Endothelial cell of umbilical vein (primary cell): ENCODE measurements around the gene MCRIP2. TPM values are rescaled to one million over a fixed set of nuclear protein-coding genes. Genes with fewer than 3 reads are reported as not detected.

ENCODE experiments used
- BruUV-seq: library from RNA; stranded (reverse); fragments of 400-500 nt; replicated peaks from 2 replicates; lab custom pipeline; 2021; lab: Mats Ljungman, UMichigan
- CTCF ChIA-PET: fragments of 300-600, 350-600 bp; sonication (Branson Sonifier 250); formaldehyde crosslinking; loops from one replicate; lab custom pipeline; 2021; ENCODE audit warnings: antibody characterized with exemption, inconsistent platforms; lab: Charles Lee
- POLR2A ChIA-PET: fragments of 300-600, 350-600 bp; sonication (Branson Sonifier 250); formaldehyde crosslinking; loops from one replicate; lab custom pipeline; 2021; ENCODE audit warnings: antibody characterized with exemption, inconsistent platforms; lab: Charles Lee
- DNase-seq: peaks from one replicate; pipeline ENCODE4 v3.0.0-alpha.2; 2011; ENCODE audit warnings: low read depth, low spot score
- FAIRE-seq: peaks from 2 replicates; lab custom pipeline; 2011; peaks lifted over from hg19 to GRCh38; lab: Jason Lieb, UNC
- H2AFZ ChIP-seq: 2 replicates; pipeline ENCODE4 v1.6.0; 2012; ENCODE audit warnings: low read depth, low read length, control low read depth, inconsistent platforms
- H3K27ac ChIP-seq: 2 replicates; pipeline ENCODE4 v1.5.1; 2011; ENCODE audit warnings: low read depth, mild to moderate bottlenecking, control low read depth, low read length, moderate library complexity; ENCODE audit not compliant: insufficient read depth
- H3K27me3 ChIP-seq, 2 experiments: 2 replicates each; pipeline versions ENCODE4 v1.6.0 to v1.6.1; 2011; ENCODE audit warnings: low read length in 2 of 2, mixed read lengths in 1 of 2; ENCODE audit not compliant: control insufficient read depth in 2 of 2, insufficient read depth in 2 of 2
- H3K36me3 ChIP-seq, 2 experiments: 2 replicates in 1 of 2; 3 replicates in 1 of 2; pipeline ENCODE4 v1.5.1; 2011; ENCODE audit warnings: low read length in 2 of 2, mild to moderate bottlenecking in 1 of 2, moderate library complexity in 1 of 2; ENCODE audit not compliant: control insufficient read depth in 2 of 2, insufficient read depth in 2 of 2; ENCODE audit errors: extremely low read depth in 1 of 2
- H3K4me1 ChIP-seq: 3 replicates; pipeline ENCODE4 v1.5.1; 2011; ENCODE audit warnings: mild to moderate bottlenecking, low read length; ENCODE audit not compliant: control insufficient read depth, insufficient read depth; ENCODE audit errors: extremely low read depth
- H3K4me2 ChIP-seq: 2 replicates; pipeline ENCODE4 v1.6.1; 2011; ENCODE audit warnings: low read length, control low read depth, mixed read lengths; ENCODE audit not compliant: insufficient read depth
- H3K4me3 ChIP-seq, 3 experiments: fragments of 200-600 bp in 1 of 3; sonication (generic), shearing (Covaris generic) in 1 of 3; replicated peaks in 1 of 3; 2 replicates each; pipeline ENCODE4 v1.5.1; 2011 to 2016; ENCODE audit warnings: control low read depth in 3 of 3, low read length in 3 of 3, mild to moderate bottlenecking in 2 of 3, inconsistent platforms in 1 of 3, low read depth in 1 of 3, moderate library complexity in 1 of 3; ENCODE audit not compliant: insufficient read depth in 1 of 3
- H3K79me2 ChIP-seq: 2 replicates; pipeline ENCODE4 v1.6.0; 2012; ENCODE audit warnings: low read length, inconsistent platforms; ENCODE audit not compliant: control insufficient read depth, insufficient read depth
- H3K9ac ChIP-seq: replicated peaks from 2 replicates; pipeline ENCODE3; 2011; ENCODE audit warnings: low read length, control low read depth; ENCODE audit not compliant: insufficient read depth; ENCODE audit errors: extremely low read depth
- H3K9me1 ChIP-seq: replicated peaks from 3 replicates; pipeline ENCODE4 v1.6.0; 2011; ENCODE audit warnings: mild to moderate bottlenecking, low read length; ENCODE audit not compliant: control insufficient read depth, insufficient read depth; ENCODE audit errors: extremely low read depth
- H3K9me3 ChIP-seq: replicated peaks from 2 replicates; pipeline ENCODE4 v1.5.1; 2012; ENCODE audit warnings: low read length, inconsistent platforms; ENCODE audit not compliant: control insufficient read depth, insufficient read depth
- H4K20me1 ChIP-seq: replicated peaks from 2 replicates; pipeline ENCODE3; 2011; ENCODE audit warnings: mild to moderate bottlenecking, low read length; ENCODE audit not compliant: control insufficient read depth, insufficient read depth; ENCODE audit errors: extremely low read depth
- EZH2 ChIP-seq: IDR thresholded peaks from 2 replicates; pipeline ENCODE4 v1.6.1; 2012; ENCODE audit warnings: borderline replicate concordance, low read depth, mild to moderate bottlenecking, moderate library complexity, low read length, inconsistent platforms; ENCODE audit not compliant: severe bottlenecking
- FOS ChIP-seq: IDR thresholded peaks from 2 replicates; pipeline ENCODE4 v1.6.1; 2011; ENCODE audit warnings: mild to moderate bottlenecking, low read length, moderate library complexity, borderline replicate concordance; ENCODE audit not compliant: insufficient read depth
- GATA2 ChIP-seq: IDR thresholded peaks from 2 replicates; pipeline ENCODE4 v1.7.0; 2011; ENCODE audit warnings: low read depth, mild to moderate bottlenecking, moderate library complexity, mixed read lengths, low read length; ENCODE audit not compliant: insufficient read length, insufficient read depth
- JUN ChIP-seq: IDR thresholded peaks from 2 replicates; pipeline ENCODE4 v1.6.1; 2011; ENCODE audit warnings: borderline replicate concordance, low read depth; ENCODE audit not compliant: insufficient read length, insufficient read depth
- MYC ChIP-seq: IDR thresholded peaks from one replicate; pipeline ENCODE4 v1.6.1; 2011; ENCODE audit warnings: mild to moderate bottlenecking, low read depth, low read length
- POLR2A ChIP-seq: IDR thresholded peaks from 2 replicates; pipeline ENCODE4 v1.6.1; 2012; ENCODE audit warnings: low read depth, mild to moderate bottlenecking, control low read depth, low read length
- dilution Hi-C: fragments of 300-500 bp; cut with MboI; formaldehyde crosslinking; loops from one replicate; pipeline ENCODE4 v1.15.0; 2019; ENCODE audit warnings: low sequenced_read_pairs; ENCODE audit not compliant: extremely low pct_ligation_motif_present
- intact Hi-C: fragments of 100-400 bp; cut with micrococcal nuclease; formaldehyde crosslinking; loops from one replicate; pipeline ENCODE4 v1.10.0; 2022
- polyA plus RNA-seq, 4 experiments: library from polyadenylated mRNA; depleted of rRNA in 3 of 4; stranded (reverse) in 3 of 4; unstranded in 1 of 4; fragments of >200 nt; gene quantifications; 2 replicates each; pipeline versions ENCODE4 v1.2.1 to v1.2.3, GENCODE V29; 2011 to 2012; ENCODE audit warnings: missing spikeins in 1 of 4
- total RNA-seq: library from RNA; stranded (reverse); gene quantifications from 2 replicates; pipeline ENCODE4 v1.2.3, GENCODE V29; 2021
- TF ChIP-seq, protein P1 (sequence below): IDR thresholded peaks from 2 replicates; pipeline ENCODE4 v1.6.1; 2011; ENCODE audit not compliant: insufficient read depth, insufficient read length
- TF ChIP-seq, protein P2 (sequence below), 2 donors: IDR thresholded peaks; 1 replicate in 1 of 2; 2 replicates in 1 of 2; pipeline ENCODE4 v1.5.1; 2011; ENCODE audit warnings: low read length in 2 of 2, mild to moderate bottlenecking in 2 of 2, moderate library complexity in 2 of 2, control low read depth in 1 of 2, inconsistent platforms in 1 of 2, low read depth in 1 of 2; ENCODE audit not compliant: insufficient read depth in 1 of 2; ENCODE audit errors: extremely low read depth in 1 of 2

The MCRIP2 gene
- total and polyA plus RNA-seq, 2 donors (not counting 3 experiments of a cell fraction or from before 2014, with no cell fraction given): 17.1 to 18.9 TPM

DNA sequence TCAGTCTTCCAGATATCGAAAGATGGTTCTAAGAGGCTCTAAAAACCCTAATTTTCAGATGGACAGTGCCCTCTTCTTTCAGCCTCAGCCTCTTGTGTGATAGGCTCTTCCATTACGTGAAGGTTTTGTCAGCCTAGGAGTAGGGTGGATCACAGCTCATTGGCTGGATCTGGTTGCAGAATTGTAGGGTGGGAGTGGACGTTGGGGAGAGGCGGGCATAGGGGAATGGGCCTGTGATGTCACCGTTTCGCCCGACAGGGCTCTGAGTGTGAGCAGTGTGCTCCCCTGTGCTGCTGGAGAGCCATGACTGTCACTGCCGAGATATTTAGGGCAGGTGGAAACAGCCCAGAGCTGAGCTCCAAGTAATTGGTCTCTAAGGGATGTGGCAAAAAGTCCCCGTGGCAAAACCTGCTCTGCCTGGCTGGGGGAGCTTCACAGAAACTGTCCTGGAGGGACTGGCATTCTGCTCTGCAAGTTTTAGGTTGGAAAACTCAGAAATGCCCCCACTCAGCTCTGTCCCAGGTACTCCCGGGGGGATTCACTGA is 17.0 kb upstream of the MCRIP2 start:
- dilution Hi-C loops (no loop called here), intact Hi-C loops (no loop called here)
- no peak overlapping the region for H3K4me3 ChIP-seq
- peaks cover 0 to 5% of the 10 kb centered on the region in 2 experiments for H3K36me3 ChIP-seq
- CTCF ChIA-PET: interaction anchor here (1.0 to 1.6 kb wide), 2 partner anchors 17 to 24 kb away, joined by 3 to 4 read pairs; partner anchors contain the start of gene MCRIP2
- H3K27ac ChIP-seq: no peak overlapping the region
- POLR2A ChIA-PET: no interaction called here
- H3K27me3 ChIP-seq: no peaks in the 10 kb centered on the region
- no peaks in the 10 kb centered on the region for H3K9me1 ChIP-seq
- no peak overlapping the region for H2AFZ ChIP-seq
- no peaks in the 10 kb centered on the region for H4K20me1 ChIP-seq
- TF ChIP-seq EZH2: no peak
- no peak for TF ChIP-seq POLR2A
- no peak for TF ChIP-seq FOS
- TF ChIP-seq JUN: no peak
- TF ChIP-seq, protein P1, sequence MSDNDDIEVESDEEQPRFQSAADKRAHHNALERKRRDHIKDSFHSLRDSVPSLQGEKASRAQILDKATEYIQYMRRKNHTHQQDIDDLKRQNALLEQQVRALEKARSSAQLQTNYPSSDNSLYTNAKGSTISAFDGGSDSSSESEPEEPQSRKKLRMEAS: no peak
- TF ChIP-seq GATA2: no peak
- no peak for TF ChIP-seq MYC
- TF ChIP-seq, protein P2, sequence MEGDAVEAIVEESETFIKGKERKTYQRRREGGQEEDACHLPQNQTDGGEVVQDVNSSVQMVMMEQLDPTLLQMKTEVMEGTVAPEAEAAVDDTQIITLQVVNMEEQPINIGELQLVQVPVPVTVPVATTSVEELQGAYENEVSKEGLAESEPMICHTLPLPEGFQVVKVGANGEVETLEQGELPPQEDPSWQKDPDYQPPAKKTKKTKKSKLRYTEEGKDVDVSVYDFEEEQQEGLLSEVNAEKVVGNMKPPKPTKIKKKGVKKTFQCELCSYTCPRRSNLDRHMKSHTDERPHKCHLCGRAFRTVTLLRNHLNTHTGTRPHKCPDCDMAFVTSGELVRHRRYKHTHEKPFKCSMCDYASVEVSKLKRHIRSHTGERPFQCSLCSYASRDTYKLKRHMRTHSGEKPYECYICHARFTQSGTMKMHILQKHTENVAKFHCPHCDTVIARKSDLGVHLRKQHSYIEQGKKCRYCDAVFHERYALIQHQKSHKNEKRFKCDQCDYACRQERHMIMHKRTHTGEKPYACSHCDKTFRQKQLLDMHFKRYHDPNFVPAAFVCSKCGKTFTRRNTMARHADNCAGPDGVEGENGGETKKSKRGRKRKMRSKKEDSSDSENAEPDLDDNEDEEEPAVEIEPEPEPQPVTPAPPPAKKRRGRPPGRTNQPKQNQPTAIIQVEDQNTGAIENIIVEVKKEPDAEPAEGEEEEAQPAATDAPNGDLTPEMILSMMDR (IDR thresholded peaks at IDR 0.05; ENCODE audit: extremely low read depth in 1 of 2, insufficient read depth in 1 of 2, low read depth in 1 of 2, low read length in 2 of 2): no peak
- no peaks in the 10 kb centered on the region for H3K9me3 ChIP-seq
- H3K4me2 ChIP-seq: no peak overlapping the region
- FAIRE-seq (no peak), DNase-seq (no peak)
- no peaks in the 10 kb centered on the region for H3K79me2 ChIP-seq
- BruUV-seq: no TSS peak
- no peak overlapping the region for H3K9ac ChIP-seq
- H3K4me1 ChIP-seq: peaks cover 3% of the 10 kb centered on the region
